Keratinocyte (primary cell): ENCODE results near the gene OVAAL. TPM values are rescaled to one million over a fixed set of nuclear protein-coding genes. Genes with fewer than 3 reads are reported as not detected.

Experiments
- DNase-seq: peaks from one replicate; pipeline ENCODE4 v3.0.0-alpha.2; 2011; ENCODE audit warnings: low read depth, missing footprints, low spot score
- FAIRE-seq: peaks from 2 replicates; lab custom pipeline; 2011; peaks lifted over from hg19 to GRCh38; lab: Jason Lieb, UNC
- H2AFZ ChIP-seq: 2 replicates; pipeline ENCODE4 v1.6.0; 2012; ENCODE audit warnings: low read length, control low read depth, inconsistent platforms; ENCODE audit not compliant: control insufficient read depth
- H3K27ac ChIP-seq: 2 replicates; pipeline ENCODE4 v1.5.1; 2011; ENCODE audit warnings: low read length; ENCODE audit not compliant: control insufficient read depth, insufficient read depth
- H3K27me3 ChIP-seq: 3 replicates; pipeline ENCODE4 v1.6.0; 2011; ENCODE audit warnings: low read length; ENCODE audit not compliant: control insufficient read depth, insufficient read depth; ENCODE audit errors: extremely low read depth
- H3K36me3 ChIP-seq, 2 experiments: 2 replicates in 1 of 2; 3 replicates in 1 of 2; pipeline ENCODE4 v1.5.1; 2011; ENCODE audit warnings: low read length in 2 of 2, mild to moderate bottlenecking in 1 of 2; ENCODE audit not compliant: control insufficient read depth in 2 of 2, insufficient read depth in 2 of 2; ENCODE audit errors: extremely low read depth in 1 of 2
- H3K4me1 ChIP-seq: 3 replicates; pipeline ENCODE4 v1.5.1; 2011; ENCODE audit warnings: low read length; ENCODE audit not compliant: control insufficient read depth, insufficient read depth; ENCODE audit errors: extremely low read depth
- H3K4me2 ChIP-seq: 3 replicates; pipeline ENCODE4 v1.6.0; 2011; ENCODE audit warnings: low read depth, low read length; ENCODE audit not compliant: control insufficient read depth, insufficient read depth; ENCODE audit errors: extremely low read depth
- H3K4me3 ChIP-seq, 3 experiments: fragments of 200-600 bp in 1 of 3; sonication (generic) in 1 of 3; 2 replicates in 2 of 3; 3 replicates in 1 of 3; pipeline ENCODE4 v1.5.1; 2011 to 2016; ENCODE audit warnings: low read length in 3 of 3, mild to moderate bottlenecking in 3 of 3, control low read depth in 2 of 3, inconsistent platforms in 1 of 3, low read depth in 1 of 3, mixed read lengths in 1 of 3, mixed run types in 1 of 3, moderate library complexity in 1 of 3; ENCODE audit not compliant: control insufficient read depth in 2 of 3, insufficient read depth in 2 of 3; ENCODE audit errors: extremely low read depth in 1 of 3
- H3K79me2 ChIP-seq: 2 replicates; pipeline ENCODE4 v1.6.0; 2012; ENCODE audit warnings: low read length; ENCODE audit not compliant: control insufficient read depth, insufficient read depth
- H3K9ac ChIP-seq: 3 replicates; pipeline ENCODE4 v1.6.0; 2011; ENCODE audit warnings: low read length; ENCODE audit not compliant: control insufficient read depth, insufficient read depth; ENCODE audit errors: extremely low read depth
- H3K9me1 ChIP-seq: 3 replicates; pipeline ENCODE4 v1.6.0; 2011; ENCODE audit warnings: low read length; ENCODE audit not compliant: control insufficient read depth, insufficient read depth; ENCODE audit errors: extremely low read depth
- H3K9me3 ChIP-seq: 2 replicates; pipeline ENCODE4 v1.5.1; 2012; ENCODE audit warnings: low read depth, low read length; ENCODE audit not compliant: control insufficient read depth
- H4K20me1 ChIP-seq: 3 replicates; pipeline ENCODE4 v1.6.0; 2011; ENCODE audit warnings: low read length; ENCODE audit not compliant: control insufficient read depth, insufficient read depth; ENCODE audit errors: extremely low read depth
- EZH2 ChIP-seq: IDR thresholded peaks from one replicate; pipeline ENCODE4 v1.6.1; 2012; ENCODE audit warnings: inconsistent platforms, mild to moderate bottlenecking, low read length, moderate library complexity
- dilution Hi-C: fragments of 300-500 bp; cut with MboI; formaldehyde crosslinking; loops from one replicate; pipeline ENCODE4 v1.7.0; 2020; ENCODE audit warnings: low sequenced_read_pairs; ENCODE audit not compliant: extremely low pct_ligation_motif_present
- polyA minus RNA-seq, 3 experiments: library from RNA; depleted of rRNA, polyadenylated mRNA; stranded (reverse); fragments of >200 nt; gene quantifications; 1 replicate in 1 of 3; 2 replicates in 1 of 3; 3 replicates in 1 of 3; pipeline ENCODE4 v1.2.3, GENCODE V29; 2011
- polyA plus RNA-seq, 5 experiments: library from polyadenylated mRNA; depleted of rRNA in 3 of 5; stranded (reverse) in 3 of 5; stranded (forward) in 1 of 5; unstranded in 1 of 5; fragments of >200 nt; gene quantifications; 1 replicate in 1 of 5; 2 replicates in 3 of 5; 3 replicates in 1 of 5; pipeline versions ENCODE4 v1.2.1 to v1.2.3, GENCODE V29; 2011 to 2012; ENCODE audit warnings: missing spikeins in 2 of 5, low read depth in 1 of 5, low replicate concordance in 1 of 5
- TF ChIP-seq, protein P1 (sequence below), 3 experiments: IDR thresholded peaks in 1 of 3; conservative IDR thresholded peaks in 1 of 3; optimal IDR thresholded peaks in 1 of 3; 2 replicates in 2 of 3; 3 replicates in 1 of 3; pipeline versions ENCODE3 to v1.5.1; 2011; ENCODE audit warnings: low read length in 3 of 3, mild to moderate bottlenecking in 3 of 3, moderate library complexity in 2 of 3, control low read depth in 1 of 3, inconsistent platforms in 1 of 3; ENCODE audit not compliant: insufficient read depth in 2 of 3; ENCODE audit errors: extremely low read depth in 1 of 3

OVAAL gene
- polyA plus RNA-seq: not detected in 3 replicates
- polyA plus RNA-seq (2011; ENCODE audit: low read depth): not detected
- not detected in 2 replicates for polyA plus RNA-seq (2011; cell fraction: cytosol; rRNA removed)
- not detected in 2 replicates for polyA plus RNA-seq (2011; cell fraction: nucleus; rRNA removed)
- polyA plus RNA-seq (2012; ENCODE audit: low replicate concordance): not detected in 2 replicates
- not detected in 3 replicates for polyA minus RNA-seq
- not detected for polyA minus RNA-seq (2011; cell fraction: cytosol; rRNA and poly(A)+ RNA removed)
- not detected in 2 replicates for polyA minus RNA-seq (2011; cell fraction: nucleus; rRNA and poly(A)+ RNA removed)

DNA sequence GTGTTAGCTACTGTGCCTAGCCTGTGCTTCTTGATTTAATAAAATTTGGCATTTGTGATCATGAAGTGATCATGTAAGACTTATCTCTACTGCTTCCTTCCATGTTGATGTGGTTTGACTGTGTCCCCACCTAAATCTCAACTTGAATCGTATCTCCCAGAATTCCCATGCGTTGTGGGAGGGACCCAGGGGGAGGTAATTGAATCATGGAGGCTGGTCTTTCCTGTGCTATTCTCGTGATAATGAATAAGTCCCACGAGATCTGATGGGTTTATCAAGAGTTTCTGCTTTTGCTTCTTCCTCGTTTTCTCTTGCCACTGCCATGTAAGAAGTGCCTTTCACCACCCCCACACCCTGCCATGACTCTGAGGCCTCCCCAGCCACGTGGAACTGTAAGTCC lies at the start of gene OVAAL:
Gene OVAAL, plus strand, starts transcription at position 301 of the 400 bp plus-strand sequence.
- Histone ChIP-seq H3K9me3 (no peaks in the 10 kb centered on the region), H3K4me2 (no peak within 1 kb of the TSS), H3K27me3 (no peaks in the 10 kb centered on the region), H3K4me1 (peaks cover 17% of the 10 kb centered on the region), H4K20me1 (no peaks in the 10 kb centered on the region), H3K9ac (no peak within 1 kb of the TSS), H3K36me3 (no peaks in the 10 kb centered on the region), H2AFZ (no peak within 1 kb of the TSS), H3K79me2 (no peaks in the 10 kb centered on the region), H3K27ac (no peak within 1 kb of the TSS), H3K9me1 (no peaks in the 10 kb centered on the region), H3K4me3 (no peak within 1 kb of the TSS)
- dilution Hi-C loops: no loop called here
- TF ChIP-seq, protein P1, sequence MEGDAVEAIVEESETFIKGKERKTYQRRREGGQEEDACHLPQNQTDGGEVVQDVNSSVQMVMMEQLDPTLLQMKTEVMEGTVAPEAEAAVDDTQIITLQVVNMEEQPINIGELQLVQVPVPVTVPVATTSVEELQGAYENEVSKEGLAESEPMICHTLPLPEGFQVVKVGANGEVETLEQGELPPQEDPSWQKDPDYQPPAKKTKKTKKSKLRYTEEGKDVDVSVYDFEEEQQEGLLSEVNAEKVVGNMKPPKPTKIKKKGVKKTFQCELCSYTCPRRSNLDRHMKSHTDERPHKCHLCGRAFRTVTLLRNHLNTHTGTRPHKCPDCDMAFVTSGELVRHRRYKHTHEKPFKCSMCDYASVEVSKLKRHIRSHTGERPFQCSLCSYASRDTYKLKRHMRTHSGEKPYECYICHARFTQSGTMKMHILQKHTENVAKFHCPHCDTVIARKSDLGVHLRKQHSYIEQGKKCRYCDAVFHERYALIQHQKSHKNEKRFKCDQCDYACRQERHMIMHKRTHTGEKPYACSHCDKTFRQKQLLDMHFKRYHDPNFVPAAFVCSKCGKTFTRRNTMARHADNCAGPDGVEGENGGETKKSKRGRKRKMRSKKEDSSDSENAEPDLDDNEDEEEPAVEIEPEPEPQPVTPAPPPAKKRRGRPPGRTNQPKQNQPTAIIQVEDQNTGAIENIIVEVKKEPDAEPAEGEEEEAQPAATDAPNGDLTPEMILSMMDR (optimal IDR thresholded peaks at IDR 0.05 in 1 of 3, IDR thresholded peaks at IDR 0.05 in 1 of 3, conservative IDR thresholded peaks at IDR 0.05 in 1 of 3; ENCODE audit: extremely low read depth in 1 of 3, insufficient read depth in 2 of 3, low read length in 3 of 3): no peak
- TF ChIP-seq EZH2: no peak
- DNase-seq (no peak), FAIRE-seq (no peak)

DNA sequence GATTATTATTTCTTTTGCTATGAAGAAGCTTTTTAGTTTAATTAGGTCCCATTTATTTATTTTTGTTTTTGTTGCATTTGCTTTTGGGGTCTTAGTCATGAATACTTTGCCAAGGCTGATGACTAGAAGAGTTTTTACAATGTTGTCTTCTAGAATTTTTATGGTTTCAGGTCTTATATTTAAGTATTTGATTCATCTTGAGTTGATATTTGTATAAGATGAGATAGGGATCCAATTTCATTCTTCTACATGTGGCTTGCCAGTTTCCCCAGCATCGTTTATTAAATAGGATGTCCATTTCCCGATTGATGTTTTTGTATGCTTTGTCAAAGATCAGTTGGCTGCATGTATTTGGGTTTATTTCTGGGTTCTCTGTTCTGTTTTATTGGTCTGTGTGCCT lies 47.9 kb upstream of the OVAAL start:
- no peaks in the 10 kb centered on the region for H3K4me1 ChIP-seq
- H3K27ac ChIP-seq: no peak overlapping the region
- TF ChIP-seq, protein P1 (optimal IDR thresholded peaks at IDR 0.05 in 1 of 3, IDR thresholded peaks at IDR 0.05 in 1 of 3, conservative IDR thresholded peaks at IDR 0.05 in 1 of 3; ENCODE audit: extremely low read depth in 1 of 3, insufficient read depth in 2 of 3, low read length in 3 of 3): no peak
- TF ChIP-seq EZH2: no peak
- no peaks in the 10 kb centered on the region for H3K27me3 ChIP-seq
- dilution Hi-C loops: loop anchor here (25.0 kb wide), 1 partner anchor 351 kb away; no protein-coding TSS in a partner anchor
- DNase-seq (no peak), FAIRE-seq (no peak)
- no peaks in the 10 kb centered on the region for H3K9me3 ChIP-seq
- no peak overlapping the region for H3K4me3 ChIP-seq
- H3K4me2 ChIP-seq: no peak overlapping the region
- H3K9ac ChIP-seq: no peak overlapping the region
- H3K79me2 ChIP-seq: no peaks in the 10 kb centered on the region
- H4K20me1 ChIP-seq: no peaks in the 10 kb centered on the region
- no peaks in the 10 kb centered on the region for H3K36me3 ChIP-seq
- no peaks in the 10 kb centered on the region for H3K9me1 ChIP-seq
- H2AFZ ChIP-seq: no peak overlapping the region
